ENCODE data around the gene PHF23.
A peak's percentile ranks its signal among the peaks of the same experiment; 100 is the strongest.
"Not testable (repeated sequence)": the region's sequence is repeated elsewhere in the genome, so short reads cannot be mapped to it uniquely, and the experiment has no call there.

Gene PHF23

DNA sequence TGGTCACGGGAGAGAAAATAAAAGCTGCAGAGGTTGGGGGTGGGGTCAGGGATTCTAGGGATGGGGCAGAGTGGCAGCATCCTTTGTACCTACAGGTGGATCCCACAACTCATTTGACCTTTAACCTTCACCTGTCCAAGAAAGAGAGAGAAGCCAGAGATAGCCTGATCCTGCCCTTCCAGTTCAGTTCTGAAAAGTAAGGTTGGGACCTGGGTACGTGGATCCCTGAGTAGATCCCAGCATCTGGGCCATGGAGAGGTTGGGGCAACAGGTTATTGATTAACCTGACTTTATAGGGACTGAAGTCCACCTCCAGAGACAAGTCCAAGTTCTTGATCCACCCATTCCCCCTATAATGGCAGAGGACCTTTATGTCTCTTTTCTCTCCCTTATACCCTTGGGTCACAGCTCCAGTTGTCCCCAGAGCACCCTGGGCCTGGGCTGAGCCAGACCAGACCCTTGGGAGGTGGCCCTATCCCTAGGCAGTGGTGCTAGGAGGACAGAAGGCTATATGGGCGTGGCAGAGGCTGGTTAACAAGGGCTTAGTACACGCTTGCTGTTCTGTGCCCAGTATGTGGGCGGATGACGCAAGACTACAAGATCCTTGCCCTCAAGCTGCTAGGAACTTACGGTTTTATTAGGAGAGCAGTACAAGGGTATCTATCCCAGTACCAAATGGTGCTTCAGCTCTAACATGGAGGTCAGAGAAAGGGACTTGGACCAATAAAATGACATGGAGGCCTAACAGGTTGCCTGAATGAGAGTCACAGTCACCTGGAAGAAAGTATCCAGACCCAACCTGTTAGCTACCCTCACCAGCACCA, 19.7 kb upstream of the PHF23 start:
- no peak for DNase-seq (ENCODE audit: low read depth)

DNA sequence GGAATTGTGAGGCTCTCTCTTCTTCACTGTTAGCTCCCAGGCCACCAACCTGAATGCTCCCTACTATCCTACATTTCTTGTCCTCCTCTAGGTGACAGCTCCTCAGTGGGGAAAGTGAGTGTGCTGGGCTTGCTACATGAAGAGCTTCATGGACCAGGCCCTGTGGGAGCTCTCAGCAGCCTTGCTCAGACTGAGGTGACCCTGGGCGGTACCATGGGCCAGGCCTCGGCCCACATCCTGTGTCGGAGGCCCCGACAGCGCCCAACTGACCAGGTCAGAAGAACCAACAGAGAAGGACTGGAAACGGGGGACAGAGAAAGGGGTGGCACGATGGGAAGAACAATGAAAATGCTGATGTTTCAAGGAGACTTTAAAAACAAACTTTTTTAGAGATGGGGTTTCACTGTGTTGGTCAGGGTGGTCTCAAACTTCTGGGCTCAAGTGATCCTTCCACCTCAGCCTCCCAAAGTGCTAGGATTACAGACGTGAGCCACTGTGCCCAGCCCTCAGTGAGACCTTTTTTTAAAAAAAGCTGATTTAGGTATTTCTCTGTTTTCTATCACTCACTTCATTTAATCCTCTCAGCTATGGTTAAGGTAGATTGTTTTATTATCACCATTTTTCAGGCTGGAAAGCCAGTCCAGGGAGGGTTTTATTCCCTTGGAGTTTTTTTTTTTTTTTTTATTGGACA, 17.7 kb upstream of the PHF23 start:
- DNase-seq (ENCODE audit: low read depth): no peak

DNA sequence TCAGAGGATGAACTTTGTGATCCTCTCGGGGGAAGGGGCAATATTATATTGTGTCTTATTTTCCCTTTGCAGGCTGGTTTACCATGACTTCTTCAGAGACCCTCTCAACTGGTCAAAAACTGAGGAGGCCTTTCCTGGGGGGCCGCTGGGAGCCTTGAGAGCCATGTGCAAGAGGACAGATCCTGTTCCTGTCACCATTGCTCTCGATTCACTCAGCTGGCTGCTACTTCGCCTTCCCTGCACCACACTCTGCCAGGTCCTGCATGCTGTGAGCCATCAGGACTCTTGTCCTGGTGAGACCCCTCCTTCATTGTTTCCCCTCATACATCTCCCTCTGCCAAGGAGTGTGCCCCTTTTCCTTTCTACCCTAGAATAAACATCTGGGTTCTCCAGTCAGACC, 15.3 kb upstream of the PHF23 start:
- no peak for DNase-seq (ENCODE audit: low read depth)

GRCh38 chr17:7253082-7253481, 13.8 kb upstream of the PHF23 start:
- no peak for DNase-seq (ENCODE audit: low read depth)

DNA sequence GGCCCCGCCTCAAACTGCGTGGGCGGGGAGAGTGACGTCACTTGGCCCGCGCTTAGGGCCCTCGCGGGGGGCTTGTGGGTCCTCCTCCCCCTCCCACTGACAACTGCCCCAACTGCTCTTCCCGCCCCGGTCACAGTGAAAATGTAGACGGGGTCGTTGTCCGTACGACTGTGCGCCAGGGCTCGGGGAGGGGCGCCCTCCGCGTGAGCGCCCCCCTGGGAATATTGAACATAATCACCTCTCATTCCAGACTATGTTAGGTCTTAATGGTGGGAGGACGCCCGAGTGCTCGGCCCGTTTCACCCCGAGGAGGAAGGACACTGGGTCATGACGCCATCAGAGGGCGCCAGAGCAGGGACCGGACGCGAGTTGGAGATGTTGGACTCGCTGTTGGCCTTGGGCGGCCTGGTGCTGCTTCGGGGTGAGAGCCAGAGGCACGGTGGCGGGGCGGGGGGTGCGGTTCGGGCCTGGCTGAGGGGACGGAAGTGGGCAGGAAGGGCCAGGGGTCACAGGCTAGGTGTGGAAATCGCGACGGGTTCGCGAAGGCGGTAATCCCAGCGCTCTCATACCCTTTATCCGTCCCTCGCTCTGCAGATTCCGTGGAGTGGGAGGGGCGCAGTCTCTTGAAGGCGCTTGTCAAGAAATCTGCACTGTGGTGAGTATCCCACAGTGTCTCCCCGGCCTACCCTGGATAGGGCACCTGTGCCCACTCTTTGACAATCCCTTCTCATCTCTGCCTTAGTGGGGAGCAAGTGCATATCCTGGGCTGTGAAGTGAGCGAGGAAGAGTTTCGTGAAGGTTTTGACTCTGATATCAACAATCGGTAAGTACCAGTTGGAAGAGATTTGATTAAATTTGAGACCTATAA, 13.2 kb upstream of the PHF23 start, which contains the start of gene ELP5:
Gene ELP5, plus strand, starts transcription at position 40 of the 868 bp plus-strand sequence. Its CDS starts 336 bp downstream, at position 376.
- DNase-seq (ENCODE audit: low read depth): peak; percentile 78

GRCh38 chr17:7251661-7252175, 12.5 kb upstream of the PHF23 start, which contains the start of gene CTDNEP1:
Gene CTDNEP1 (minus strand): TSS chr17:7251734. CDS start chr17:7251296, 438 bp downstream.
- peak; percentile 99 for DNase-seq (ENCODE audit: low read depth)

DNA sequence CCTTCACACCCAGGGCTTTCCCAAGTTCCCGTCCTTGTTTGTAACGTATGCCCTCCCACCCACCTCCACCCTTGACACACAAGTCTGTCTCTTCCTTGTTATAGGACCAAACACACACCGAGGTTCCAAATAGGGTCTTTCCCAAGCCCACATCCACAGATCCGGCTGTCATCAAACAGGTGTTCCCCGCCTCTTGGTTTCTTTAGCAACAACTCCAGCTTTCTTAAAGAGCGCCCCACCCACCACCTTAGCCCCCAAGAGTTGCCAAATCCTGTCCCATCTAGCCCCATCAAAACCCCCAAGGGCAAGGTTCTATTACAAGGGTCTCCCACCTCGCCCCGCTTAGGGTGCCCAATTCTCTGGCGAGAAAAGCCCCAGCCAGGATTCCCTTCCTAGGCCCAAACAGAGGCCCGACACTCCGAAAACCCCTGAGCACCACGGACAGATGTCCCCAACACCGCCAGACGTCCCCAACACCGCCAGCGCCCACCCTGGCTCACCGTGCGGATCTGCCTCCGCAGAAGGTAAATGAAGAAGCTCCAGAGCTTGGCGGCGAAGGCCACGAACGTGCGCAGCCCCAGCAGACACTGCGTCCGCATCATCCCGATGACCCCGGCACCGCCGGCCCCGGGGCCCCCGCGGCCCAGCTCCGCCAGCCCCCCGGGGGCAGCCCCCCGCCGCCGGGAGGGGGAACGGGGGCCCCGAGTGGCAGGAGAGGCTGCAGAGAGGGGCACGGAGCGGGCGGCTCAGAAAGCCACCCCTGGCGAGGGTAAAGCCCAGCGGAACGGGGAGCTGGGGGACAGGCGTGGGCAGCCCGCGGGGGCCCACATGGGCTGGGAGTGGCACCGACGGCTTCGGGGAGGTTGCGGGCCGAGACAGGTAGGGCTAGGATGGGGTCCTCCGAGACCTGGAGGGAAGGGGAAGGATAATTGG, 11.7 kb upstream of the PHF23 start:
- no peak for DNase-seq (ENCODE audit: low read depth)

DNA sequence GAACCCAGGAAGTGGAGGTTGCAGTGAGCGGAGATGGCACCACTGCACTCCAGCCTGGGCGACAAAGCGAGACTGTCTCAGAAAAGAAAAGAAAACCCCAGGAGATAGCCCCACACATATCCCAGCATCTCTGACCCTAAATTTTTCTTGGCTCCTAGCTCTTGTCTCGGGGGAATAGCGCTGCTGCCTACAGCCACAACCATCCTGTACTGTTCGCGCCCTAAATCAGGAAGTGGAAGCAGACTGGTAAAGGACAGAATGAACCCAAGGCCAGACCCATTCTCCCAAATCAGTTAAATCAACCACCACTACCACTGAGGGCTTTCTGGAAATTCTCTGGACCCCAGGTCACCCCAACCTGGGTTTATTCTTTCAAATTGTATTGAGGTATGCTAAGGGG, 10.6 kb upstream of the PHF23 start:
- DNase-seq (ENCODE audit: low read depth): no peak

- DNase-seq (ENCODE audit: low read depth): no peak
Observed at GRCh38 chr17:7249214-7249613, 10.0 kb upstream of the PHF23 start.

GRCh38 chr17:7248796-7249195, 9.5 kb upstream of the PHF23 start:
- no peak for DNase-seq (ENCODE audit: low read depth)

GRCh38 chr17:7246779-7247178, 7.5 kb upstream of the PHF23 start:
- no peak for DNase-seq (ENCODE audit: low read depth)

DNA sequence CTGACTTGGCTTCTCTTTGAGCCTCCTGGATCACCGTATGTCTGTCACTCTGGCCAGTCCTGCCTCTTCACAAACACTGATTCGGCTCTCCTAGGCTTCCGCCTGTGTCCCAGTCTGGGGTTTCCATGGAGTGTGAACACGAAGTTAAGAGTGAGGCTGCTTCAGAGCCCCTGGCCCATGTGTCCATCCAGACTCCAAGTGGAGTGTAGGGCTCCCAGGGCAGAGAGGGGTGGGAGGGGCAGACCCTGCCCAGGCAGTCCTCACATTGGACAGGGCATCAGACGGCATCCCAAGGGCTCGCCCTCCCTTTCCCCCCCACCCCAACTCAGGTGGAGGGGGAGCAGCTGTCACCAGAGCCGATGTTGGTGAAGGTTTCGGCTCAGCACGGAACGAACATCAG, 4.6 kb upstream of the PHF23 start:
- not testable (repeated sequence) for DNase-seq (ENCODE audit: low read depth)

- DNase-seq (ENCODE audit: low read depth): no peak
Observed at GRCh38 chr17:7243453-7243729, 4.1 kb upstream of the PHF23 start.

DNA sequence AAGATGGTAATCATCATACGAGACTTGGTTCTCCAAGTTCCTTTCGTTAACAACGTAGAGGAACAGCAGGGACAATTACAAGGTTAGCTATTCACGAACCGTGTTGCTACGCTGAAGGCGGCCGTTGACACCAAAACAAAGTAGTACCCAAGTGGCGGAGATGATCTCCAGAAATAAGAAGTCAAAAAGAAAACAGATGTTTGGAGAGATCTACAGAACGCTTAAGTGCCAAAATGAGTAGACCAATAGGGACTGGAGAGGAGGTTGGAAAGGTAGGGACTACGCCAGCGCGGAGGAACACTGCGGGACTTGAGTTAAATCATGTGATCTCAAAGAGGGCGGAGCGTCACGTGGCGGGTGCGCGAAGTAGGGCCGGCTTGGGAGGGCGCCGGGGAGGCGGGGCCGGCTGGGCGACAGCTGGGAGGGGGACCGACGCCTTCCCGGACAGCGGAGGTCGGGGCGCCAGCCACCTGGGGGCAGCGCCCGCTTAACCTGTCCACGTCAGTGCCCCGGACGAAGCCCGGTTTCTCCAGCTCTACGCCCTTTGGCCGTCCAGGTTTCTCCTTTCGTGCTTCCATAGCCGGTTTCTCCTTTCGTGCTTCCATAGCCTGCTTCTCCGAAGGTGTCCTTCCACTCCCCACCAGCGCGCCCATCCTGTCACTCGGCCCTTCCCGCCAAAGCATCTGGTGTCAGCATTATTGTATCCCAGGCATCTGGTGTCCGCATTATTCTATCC, 3.6 kb upstream of the PHF23 start:
- DNase-seq (ENCODE audit: low read depth): peak; percentile 91

GRCh38 chr17:7241783-7242716, 2.8 kb upstream of the PHF23 start, which contains the start of gene GABARAP:
Gene GABARAP (minus strand): TSS chr17:7242449. CDS start chr17:7242330, 119 bp downstream.
- peak; percentile 89 for DNase-seq (ENCODE audit: low read depth)

DNA sequence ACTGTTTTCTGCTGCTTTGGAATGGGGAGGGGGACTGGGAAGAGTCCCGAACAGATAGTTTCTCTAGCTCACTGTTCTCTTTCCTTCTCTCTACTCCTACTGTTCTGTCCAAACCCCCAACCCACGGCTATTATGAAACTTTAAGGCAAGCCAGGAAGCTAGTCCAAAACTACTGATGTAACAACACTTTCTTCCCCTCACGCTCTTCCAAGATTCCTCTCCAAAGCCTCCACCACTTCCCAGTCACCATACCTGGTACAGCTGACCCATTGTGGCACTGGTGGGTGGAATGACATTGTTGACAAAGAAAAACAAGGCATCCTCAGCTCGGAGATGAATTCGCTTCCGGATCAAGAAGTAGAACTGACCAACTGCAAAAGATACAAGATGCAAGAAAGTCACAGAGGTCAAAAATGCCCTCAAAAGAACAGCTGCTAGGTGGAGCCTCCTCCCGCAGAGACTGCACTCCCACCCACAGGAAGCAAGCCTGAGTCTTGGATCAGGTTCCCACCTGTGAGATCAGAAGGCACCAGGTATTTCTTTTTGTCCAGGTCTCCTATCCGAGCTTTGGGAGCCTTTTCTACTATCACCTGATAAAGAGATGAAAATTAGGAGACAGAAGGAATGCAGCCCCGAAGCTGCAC, 2.0 kb upstream of the PHF23 start:
- DNase-seq (ENCODE audit: low read depth): no peak

GRCh38 chr17:7240375-7240774, 1.1 kb upstream of the PHF23 start:
- no peak for DNase-seq (ENCODE audit: low read depth)

GRCh38 chr17:7238420-7239090, 702 bp downstream of the PHF23 start:
- no peak for DNase-seq (ENCODE audit: low read depth)
